ENCODE results near the gene ABT1. TPM values are rescaled to one million over a fixed set of nuclear protein-coding genes. Genes with fewer than 3 reads are reported as not detected.
A peak's percentile ranks its signal among the peaks of the same experiment; 100 is the strongest.

ABT1 gene
- total RNA-seq, 1 donor from 2014 or later = 21.4 TPM

- Mint-ChIP-seq H3K27me3 (peaks cover 54% of the 10 kb centered on the region), H3K36me3 (no peaks in the 10 kb centered on the region), H3K4me1 (ENCODE audit: unreplicated experiment) (no peaks in the 10 kb centered on the region), H3K4me3 (no peak overlapping the region), H3K9me3 (no peaks in the 10 kb centered on the region), H3K27ac (no peak overlapping the region)
- TF ChIP-seq, protein P1, sequence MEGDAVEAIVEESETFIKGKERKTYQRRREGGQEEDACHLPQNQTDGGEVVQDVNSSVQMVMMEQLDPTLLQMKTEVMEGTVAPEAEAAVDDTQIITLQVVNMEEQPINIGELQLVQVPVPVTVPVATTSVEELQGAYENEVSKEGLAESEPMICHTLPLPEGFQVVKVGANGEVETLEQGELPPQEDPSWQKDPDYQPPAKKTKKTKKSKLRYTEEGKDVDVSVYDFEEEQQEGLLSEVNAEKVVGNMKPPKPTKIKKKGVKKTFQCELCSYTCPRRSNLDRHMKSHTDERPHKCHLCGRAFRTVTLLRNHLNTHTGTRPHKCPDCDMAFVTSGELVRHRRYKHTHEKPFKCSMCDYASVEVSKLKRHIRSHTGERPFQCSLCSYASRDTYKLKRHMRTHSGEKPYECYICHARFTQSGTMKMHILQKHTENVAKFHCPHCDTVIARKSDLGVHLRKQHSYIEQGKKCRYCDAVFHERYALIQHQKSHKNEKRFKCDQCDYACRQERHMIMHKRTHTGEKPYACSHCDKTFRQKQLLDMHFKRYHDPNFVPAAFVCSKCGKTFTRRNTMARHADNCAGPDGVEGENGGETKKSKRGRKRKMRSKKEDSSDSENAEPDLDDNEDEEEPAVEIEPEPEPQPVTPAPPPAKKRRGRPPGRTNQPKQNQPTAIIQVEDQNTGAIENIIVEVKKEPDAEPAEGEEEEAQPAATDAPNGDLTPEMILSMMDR (conservative IDR thresholded peaks at IDR 0.05) = no peak
- no peak for DNase-seq (ENCODE audit: extremely low spot score, unreplicated experiment)
These were observed 4.1 kb upstream of the ABT1 start for GRCh38 chr6:26592649-26593048.

DNA sequence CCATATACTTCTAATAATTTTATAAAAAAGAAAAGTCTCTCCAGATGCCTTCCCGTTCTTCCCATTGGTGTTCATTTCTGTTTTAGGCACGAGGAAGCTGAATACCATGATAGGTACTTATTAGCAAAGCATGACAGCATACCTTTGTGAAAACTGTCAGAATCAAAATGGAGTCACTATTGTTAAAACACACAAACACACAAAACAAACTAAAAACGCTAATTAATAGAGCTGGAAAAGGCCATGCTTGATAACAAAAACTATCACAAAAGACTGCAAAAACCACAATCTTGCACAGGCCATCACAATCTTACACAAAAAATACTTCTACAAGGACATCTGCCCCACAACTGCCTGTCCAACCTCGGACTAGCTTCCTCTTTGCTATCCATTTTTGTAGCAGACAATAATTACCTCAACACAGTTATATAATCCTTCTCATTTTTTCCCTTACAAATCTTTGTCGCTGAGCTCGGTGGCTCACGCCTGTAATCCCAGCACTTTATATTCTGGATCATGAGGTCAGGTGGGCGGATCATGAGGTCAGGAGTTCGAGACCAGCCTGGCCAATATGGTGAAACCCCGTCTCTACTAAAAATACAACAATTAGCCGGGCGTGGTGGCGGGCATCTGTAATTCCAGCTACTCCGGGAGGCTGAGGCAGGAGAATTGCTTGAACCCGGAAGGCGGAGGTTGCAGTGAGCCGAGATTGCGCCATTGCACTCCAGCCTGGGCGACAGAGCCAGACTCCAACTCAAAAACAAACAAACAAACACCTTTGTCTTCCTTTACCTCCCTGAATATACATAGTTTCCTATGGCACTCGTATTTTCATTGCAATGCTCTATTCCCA is 3.2 kb upstream of the ABT1 start:
- Mint-ChIP-seq H3K27me3 (peaks cover 54% of the 10 kb centered on the region), H3K4me1 (ENCODE audit: unreplicated experiment) (no peaks in the 10 kb centered on the region), H3K9me3 (no peaks in the 10 kb centered on the region)

DNA sequence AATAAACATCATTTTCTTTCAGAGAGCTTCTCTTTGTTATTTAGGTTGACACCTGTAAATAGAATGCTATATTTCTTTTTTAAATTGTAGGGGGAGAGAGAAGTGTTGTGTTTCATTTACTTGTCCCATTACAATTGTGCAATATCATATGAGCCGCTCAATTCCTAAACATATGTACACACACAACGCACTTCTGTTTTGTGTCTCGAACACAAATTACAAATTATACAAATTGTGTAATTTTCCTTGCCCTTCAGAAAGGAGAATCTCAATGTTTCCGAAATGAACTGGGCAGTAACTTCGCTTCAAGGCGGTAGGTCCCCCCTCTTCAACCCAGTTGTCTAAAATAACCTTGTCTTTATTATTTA is 2.6 kb upstream of the ABT1 start:
- no peaks in the 10 kb centered on the region for H3K36me3 Mint-ChIP-seq
- no peak for DNase-seq (ENCODE audit: extremely low spot score, unreplicated experiment)
- H3K27me3 Mint-ChIP-seq = peaks cover 54% of the 10 kb centered on the region
- no peaks in the 10 kb centered on the region for H3K4me1 Mint-ChIP-seq (ENCODE audit: unreplicated experiment)
- TF ChIP-seq, protein P1 (conservative IDR thresholded peaks at IDR 0.05) = no peak
- no peaks in the 10 kb centered on the region for H3K9me3 Mint-ChIP-seq
- no peak overlapping the region for H3K27ac Mint-ChIP-seq
- H3K4me3 Mint-ChIP-seq = peak overlapping the region; percentile 60

More for the DNA sequence above, 3.2 kb upstream of the ABT1 start:
- DNase-seq (ENCODE audit: extremely low spot score, unreplicated experiment) = no peak
- Mint-ChIP-seq H3K4me3 (no peak overlapping the region), H3K27ac (no peak overlapping the region), H3K36me3 (no peaks in the 10 kb centered on the region)
- TF ChIP-seq, protein P1 (conservative IDR thresholded peaks at IDR 0.05) = no peak

GRCh38 chr6:26594730-26595632 is 1.8 kb upstream of the ABT1 start:
- DNase-seq (ENCODE audit: extremely low spot score, unreplicated experiment) = no peak
- H3K36me3 Mint-ChIP-seq = no peaks in the 10 kb centered on the region
- peaks cover 48% of the 10 kb centered on the region for H3K27me3 Mint-ChIP-seq
- H3K9me3 Mint-ChIP-seq = no peaks in the 10 kb centered on the region
- no peak overlapping the region for H3K27ac Mint-ChIP-seq
- TF ChIP-seq, protein P1 (conservative IDR thresholded peaks at IDR 0.05) = no peak
- H3K4me1 Mint-ChIP-seq (ENCODE audit: unreplicated experiment) = no peaks in the 10 kb centered on the region
- peak overlapping the region; percentile 60 for H3K4me3 Mint-ChIP-seq

GRCh38 chr6:26595669-26596269 is 984 bp upstream of the ABT1 start:
- Mint-ChIP-seq H3K9me3 (no peaks in the 10 kb centered on the region), H3K4me3 (no peak overlapping the region), H3K36me3 (no peaks in the 10 kb centered on the region), H3K27me3 (peaks cover 43% of the 10 kb centered on the region), H3K4me1 (ENCODE audit: unreplicated experiment) (no peaks in the 10 kb centered on the region), H3K27ac (no peak overlapping the region)
- TF ChIP-seq, protein P1 (conservative IDR thresholded peaks at IDR 0.05) = peak; percentile 98
- DNase-seq (ENCODE audit: extremely low spot score, unreplicated experiment) = peak; percentile 93

Data from type B pancreatic cell (in vitro differentiated cells).